SK-N-SH treated with all-trans-retinoic acid at 6 μM for 48 hours (cell line): ENCODE measurements around the gene COL16A1.

Experiments used
- ATAC-seq: fragments of 200-7000 bp; cut with Tn5 transposase; 3 replicates; pipeline ENCODE4 v1.9.1; 2020; ENCODE audit warnings: mild to moderate bottlenecking, moderate library complexity
- BACH2 ChIP-seq: fragments of 250-450 bp; sonication (Bioruptor Pico); IDR thresholded peaks from 2 replicates; pipeline ENCODE4 v1.9.0; 2021; ENCODE audit warnings: mild to moderate bottlenecking, borderline replicate concordance
- CREB5 ChIP-seq: fragments of 250-450 bp; sonication (Bioruptor Pico); IDR thresholded peaks from 2 replicates; pipeline ENCODE4 v1.5.1; 2020; ENCODE audit warnings: low read depth, mild to moderate bottlenecking, moderate library complexity
- CSDC2 ChIP-seq: fragments of 250-450 bp; sonication (Bioruptor Pico); IDR thresholded peaks from 2 replicates; pipeline ENCODE4 v1.5.0; 2020; ENCODE audit warnings: mild to moderate bottlenecking, moderate library complexity
- CSRNP3 ChIP-seq: fragments of 250-450 bp; sonication (Bioruptor Pico); IDR thresholded peaks from 2 replicates; pipeline ENCODE4 v1.5.1; 2021; ENCODE audit warnings: mild to moderate bottlenecking, moderate library complexity
- ESRRG ChIP-seq: fragments of 250-450 bp; sonication (Bioruptor Pico); IDR thresholded peaks from 2 replicates; pipeline ENCODE4 v1.6.1; 2021; ENCODE audit warnings: mild to moderate bottlenecking
- GLIS3 ChIP-seq: fragments of 250-450 bp; sonication (Bioruptor Pico); IDR thresholded peaks from 2 replicates; pipeline ENCODE4 v1.5.0; 2020; ENCODE audit warnings: mild to moderate bottlenecking, moderate library complexity
- ISL1 ChIP-seq: fragments of 250-450 bp; sonication (Bioruptor Pico); IDR thresholded peaks from 2 replicates; pipeline ENCODE4 v2.1.2; 2022; ENCODE audit warnings: mild to moderate bottlenecking, moderate library complexity
- POU6F1 ChIP-seq: fragments of 250-450 bp; sonication (Bioruptor Pico); IDR thresholded peaks from 2 replicates; pipeline ENCODE4 v1.8.0; 2021; ENCODE audit warnings: low read depth, mild to moderate bottlenecking, moderate library complexity, borderline replicate concordance
- RARB ChIP-seq: fragments of 250-450 bp; sonication (Bioruptor Pico); IDR thresholded peaks from 2 replicates; pipeline ENCODE4 v1.8.0; 2021; ENCODE audit warnings: mild to moderate bottlenecking, moderate library complexity
- SNAI2 ChIP-seq: fragments of 250-450 bp; sonication (Bioruptor Pico); IDR thresholded peaks from 2 replicates; pipeline ENCODE4 v1.5.0; 2020; ENCODE audit warnings: mild to moderate bottlenecking, moderate library complexity
- TCF4 ChIP-seq: fragments of 250-450 bp; sonication (Bioruptor Pico); IDR thresholded peaks from 2 replicates; pipeline ENCODE4 v1.8.0; 2021; ENCODE audit warnings: mild to moderate bottlenecking, moderate library complexity, borderline replicate concordance
- TOX ChIP-seq: fragments of 250-450 bp; sonication (Bioruptor Pico); IDR thresholded peaks from 2 replicates; pipeline ENCODE4 v1.8.0; 2021; ENCODE audit warnings: mild to moderate bottlenecking, moderate library complexity, borderline replicate concordance
- ZC3H10 ChIP-seq: fragments of 250-450 bp; sonication (Bioruptor Pico); IDR thresholded peaks from 2 replicates; pipeline ENCODE4 v1.5.1; 2021; ENCODE audit warnings: mild to moderate bottlenecking, moderate library complexity
- ZFP30 ChIP-seq: fragments of 450-650 bp; formaldehyde crosslinking; IDR thresholded peaks from 2 replicates; pipeline ENCODE4 v1.5.0; 2022; ENCODE audit warnings: mild to moderate bottlenecking, moderate library complexity
- ZNF565 ChIP-seq: fragments of 450-650 bp; formaldehyde crosslinking; conservative IDR thresholded peaks from 2 replicates; pipeline ENCODE4 v1.5.0; 2020; ENCODE audit warnings: low read depth, mild to moderate bottlenecking, moderate library complexity
- ZNF70 ChIP-seq: fragments of 450-650 bp; formaldehyde crosslinking; IDR thresholded peaks from 2 replicates; pipeline ENCODE4 v1.5.0; 2020; ENCODE audit warnings: mild to moderate bottlenecking, moderate library complexity
- ZNF8 ChIP-seq: fragments of 450-650 bp; formaldehyde crosslinking; IDR thresholded peaks from 2 replicates; pipeline ENCODE4 v1.5.0; 2020; ENCODE audit warnings: mild to moderate bottlenecking, moderate library complexity
- TF ChIP-seq, protein P1 (sequence below): fragments of 250-450 bp; sonication (Bioruptor Pico); IDR thresholded peaks from 2 replicates; pipeline ENCODE4 v1.5.0; 2020; ENCODE audit warnings: mild to moderate bottlenecking, moderate library complexity
- TF ChIP-seq, protein P2 (sequence below): fragments of 250-450 bp; sonication (Bioruptor Pico); IDR thresholded peaks from 2 replicates; pipeline ENCODE4 v1.8.0; 2020; ENCODE audit warnings: mild to moderate bottlenecking, moderate library complexity, borderline replicate concordance

COL16A1 gene

GRCh38 chr1:31739346-31739745 lies 35.5 kb upstream of the COL16A1 start:
- TF ChIP-seq RARB (CRISPR knock-in tag): no peak
- TF ChIP-seq ZFP30 (CRISPR knock-in tag): no peak
- TF ChIP-seq CREB5: no peak
- no peak for TF ChIP-seq ZC3H10 (CRISPR knock-in tag)
- no peak for TF ChIP-seq ESRRG
- TF ChIP-seq ISL1 (CRISPR knock-in tag): no peak
- no peak for TF ChIP-seq SNAI2 (CRISPR knock-in tag)
- no peak for TF ChIP-seq GLIS3
- TF ChIP-seq TCF4 (CRISPR knock-in tag): no peak
- no peak for TF ChIP-seq ZNF70
- TF ChIP-seq ZNF8 (CRISPR knock-in tag): no peak
- no peak for TF ChIP-seq POU6F1 (CRISPR knock-in tag)
- TF ChIP-seq, protein P1, sequence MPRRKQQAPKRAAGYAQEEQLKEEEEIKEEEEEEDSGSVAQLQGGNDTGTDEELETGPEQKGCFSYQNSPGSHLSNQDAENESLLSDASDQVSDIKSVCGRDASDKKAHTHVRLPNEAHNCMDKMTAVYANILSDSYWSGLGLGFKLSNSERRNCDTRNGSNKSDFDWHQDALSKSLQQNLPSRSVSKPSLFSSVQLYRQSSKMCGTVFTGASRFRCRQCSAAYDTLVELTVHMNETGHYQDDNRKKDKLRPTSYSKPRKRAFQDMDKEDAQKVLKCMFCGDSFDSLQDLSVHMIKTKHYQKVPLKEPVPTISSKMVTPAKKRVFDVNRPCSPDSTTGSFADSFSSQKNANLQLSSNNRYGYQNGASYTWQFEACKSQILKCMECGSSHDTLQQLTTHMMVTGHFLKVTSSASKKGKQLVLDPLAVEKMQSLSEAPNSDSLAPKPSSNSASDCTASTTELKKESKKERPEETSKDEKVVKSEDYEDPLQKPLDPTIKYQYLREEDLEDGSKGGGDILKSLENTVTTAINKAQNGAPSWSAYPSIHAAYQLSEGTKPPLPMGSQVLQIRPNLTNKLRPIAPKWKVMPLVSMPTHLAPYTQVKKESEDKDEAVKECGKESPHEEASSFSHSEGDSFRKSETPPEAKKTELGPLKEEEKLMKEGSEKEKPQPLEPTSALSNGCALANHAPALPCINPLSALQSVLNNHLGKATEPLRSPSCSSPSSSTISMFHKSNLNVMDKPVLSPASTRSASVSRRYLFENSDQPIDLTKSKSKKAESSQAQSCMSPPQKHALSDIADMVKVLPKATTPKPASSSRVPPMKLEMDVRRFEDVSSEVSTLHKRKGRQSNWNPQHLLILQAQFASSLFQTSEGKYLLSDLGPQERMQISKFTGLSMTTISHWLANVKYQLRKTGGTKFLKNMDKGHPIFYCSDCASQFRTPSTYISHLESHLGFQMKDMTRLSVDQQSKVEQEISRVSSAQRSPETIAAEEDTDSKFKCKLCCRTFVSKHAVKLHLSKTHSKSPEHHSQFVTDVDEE (CRISPR knock-in tag): no peak
- no peak for TF ChIP-seq BACH2 (CRISPR knock-in tag)
- TF ChIP-seq, protein P2, sequence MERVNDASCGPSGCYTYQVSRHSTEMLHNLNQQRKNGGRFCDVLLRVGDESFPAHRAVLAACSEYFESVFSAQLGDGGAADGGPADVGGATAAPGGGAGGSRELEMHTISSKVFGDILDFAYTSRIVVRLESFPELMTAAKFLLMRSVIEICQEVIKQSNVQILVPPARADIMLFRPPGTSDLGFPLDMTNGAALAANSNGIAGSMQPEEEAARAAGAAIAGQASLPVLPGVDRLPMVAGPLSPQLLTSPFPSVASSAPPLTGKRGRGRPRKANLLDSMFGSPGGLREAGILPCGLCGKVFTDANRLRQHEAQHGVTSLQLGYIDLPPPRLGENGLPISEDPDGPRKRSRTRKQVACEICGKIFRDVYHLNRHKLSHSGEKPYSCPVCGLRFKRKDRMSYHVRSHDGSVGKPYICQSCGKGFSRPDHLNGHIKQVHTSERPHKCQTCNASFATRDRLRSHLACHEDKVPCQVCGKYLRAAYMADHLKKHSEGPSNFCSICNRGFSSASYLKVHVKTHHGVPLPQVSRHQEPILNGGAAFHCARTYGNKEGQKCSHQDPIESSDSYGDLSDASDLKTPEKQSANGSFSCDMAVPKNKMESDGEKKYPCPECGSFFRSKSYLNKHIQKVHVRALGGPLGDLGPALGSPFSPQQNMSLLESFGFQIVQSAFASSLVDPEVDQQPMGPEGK (CRISPR knock-in tag): no peak
- TF ChIP-seq ZNF565 (CRISPR knock-in tag): no peak
- no peak for TF ChIP-seq CSDC2 (CRISPR knock-in tag)
- no peak for ATAC-seq

DNA sequence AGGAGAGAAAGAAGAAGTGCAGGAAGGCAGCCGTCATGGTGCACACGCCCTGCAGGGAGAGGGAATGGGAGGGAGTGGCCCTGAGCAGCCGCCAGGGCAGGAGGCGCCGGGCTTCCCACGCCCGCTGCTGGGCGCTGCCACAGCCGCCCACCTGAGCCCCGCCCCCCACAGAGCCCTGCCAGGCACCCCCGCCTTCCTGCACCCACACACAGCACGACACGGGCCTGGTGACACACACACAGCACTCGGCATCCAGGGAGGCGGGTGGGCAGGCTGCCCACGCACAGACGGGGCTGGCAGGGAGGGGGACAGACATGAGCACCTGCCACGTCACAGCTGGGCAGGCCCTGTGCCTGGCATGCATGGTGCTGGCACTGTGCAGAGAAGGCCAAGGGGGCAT lies 32.9 kb upstream of the COL16A1 start:
- TF ChIP-seq CSRNP3 (CRISPR knock-in tag): no peak
- no peak for TF ChIP-seq ZNF8 (CRISPR knock-in tag)
- ATAC-seq: no peak

DNA sequence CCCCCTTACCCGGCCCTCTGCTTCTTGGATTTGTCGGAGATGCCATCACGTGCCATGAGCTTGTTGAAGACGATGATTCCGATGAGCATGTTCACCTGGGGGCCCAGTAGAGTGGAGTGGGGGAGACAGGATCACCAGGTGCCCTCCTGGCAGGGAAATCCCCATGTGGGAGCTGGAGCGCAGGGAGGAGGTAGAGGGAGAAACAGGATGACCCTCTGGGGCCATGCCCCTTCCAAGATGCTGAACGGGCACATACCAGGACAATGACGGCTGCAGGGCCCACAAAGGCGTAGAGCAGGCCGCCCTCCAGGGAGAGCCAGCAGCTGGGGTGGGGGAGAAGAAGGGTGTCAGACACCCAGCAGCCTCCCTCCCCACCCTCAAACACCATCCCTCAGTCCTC lies 31.8 kb upstream of the COL16A1 start:
- no peak for ATAC-seq
- no peak for TF ChIP-seq ZC3H10 (CRISPR knock-in tag)
- TF ChIP-seq ZNF8 (CRISPR knock-in tag): no peak
- no peak for TF ChIP-seq BACH2 (CRISPR knock-in tag)
- TF ChIP-seq CSDC2 (CRISPR knock-in tag): no peak
- TF ChIP-seq RARB (CRISPR knock-in tag): no peak
- TF ChIP-seq TOX (CRISPR knock-in tag): no peak
- TF ChIP-seq CREB5: no peak
- TF ChIP-seq ZNF70: no peak
- TF ChIP-seq, protein P1 (CRISPR knock-in tag): no peak
- no peak for TF ChIP-seq TCF4 (CRISPR knock-in tag)
- no peak for TF ChIP-seq POU6F1 (CRISPR knock-in tag)
- TF ChIP-seq SNAI2 (CRISPR knock-in tag): no peak
- no peak for TF ChIP-seq GLIS3
- no peak for TF ChIP-seq CSRNP3 (CRISPR knock-in tag)
